Right cardiac atrium (tissue), 5 donors: ENCODE data around the gene OSTF1. TPM values are rescaled to one million over a fixed set of nuclear protein-coding genes. Genes with fewer than 3 reads are reported as not detected.

Experiments
- ATAC-seq, 2 donors: fragments of 200-7000 bp; cut with Tn5 transposase; one replicate each; pipeline versions ENCODE4 v1.8.0 to v1.9.1; 2020; ENCODE audit warnings: moderate library complexity in 2 of 2, mild to moderate bottlenecking in 1 of 2
- DNase-seq, 3 donors: peaks; one replicate each; pipeline ENCODE4 v3.0.0-alpha.2; 2020
- H3K27ac ChIP-seq: one replicate; pipeline ENCODE4 v1.5.1; 2013; ENCODE audit warnings: mild to moderate bottlenecking, low read length, control low read depth, moderate library complexity
- H3K27me3 ChIP-seq: one replicate; pipeline ENCODE4 v1.6.1; 2013; ENCODE audit not compliant: control insufficient read depth, insufficient read depth
- H3K4me1 ChIP-seq: one replicate; pipeline ENCODE4 v1.6.1; 2013; ENCODE audit warnings: low read length; ENCODE audit not compliant: control insufficient read depth, insufficient read depth
- H3K4me3 ChIP-seq: one replicate; pipeline ENCODE4 v1.5.1; 2013; ENCODE audit warnings: low read length, control low read depth
- H3K9me3 ChIP-seq: one replicate; pipeline ENCODE4 v1.6.1; 2013; ENCODE audit warnings: low read length; ENCODE audit not compliant: control insufficient read depth
- whole genome bisulfite sequencing: extraction: QIAGEN DNeasy Blood & Tissue Kit; methylation state at CpG from one replicate; pipeline ENCODE4 v1.1.7; 2013; 5-methylcytosine and 5-hydroxymethylcytosine counted together
- intact Hi-C, 4 donors: fragments of 100-400 bp; cut with DNase I; formaldehyde crosslinking; loops; one replicate each; pipeline versions ENCODE4 v1.11.0 to v1.14.0; 2022 to 2023
- long read RNA-seq, 4 donors: library from polyadenylated mRNA; unstranded; transcript quantifications; one replicate each; pipeline ENCODE4 v2.0.0, GENCODE V29; 2020 to 2021
- polyA plus RNA-seq: library from polyadenylated mRNA; stranded (reverse); fragments of 200-250 nt; gene quantifications from one replicate; pipeline ENCODE4 v1.2.3, GENCODE V29; 2013
- total RNA-seq, 4 donors: library from RNA; stranded (reverse); fragmentation: NEBNext Ultra II Directional; extraction: Animal tissue kit (Norgen Biotek cat#: 25700); gene quantifications; one replicate each; pipeline ENCODE4 v1.2.1, GENCODE V29; 2021
- donor health status: healthy with polysubstance abuse.
- donor health status: DM: no; HTN: yes; CAD: no.
- donor health status: DM: no; HTN: no; CAD: no.
- donor health status: DM: no; HTN: yes; CAD: no; lungs with severe emphysema.
- donor health status: DM: yes; HTN: yes; CAD: no.

The OSTF1 gene
- total RNA-seq (10 to 100 TPM; 26.4 to 35.2 (median 29.7) TPM), polyA plus RNA-seq (33.8 TPM)
- long read RNA-seq, donor 1, transcript OSTF1-201 (10 exons, 1,319 nt), result major isoform, 44 of 51 reads
- long read RNA-seq, donor 1, partial matches to known transcripts, result 2 of 51 reads
- long read RNA-seq, donor 1, other reads (novel, unspliced or antisense), result 5 of 51 reads
- long read RNA-seq, donor 2, transcript OSTF1-201 (10 exons, 1,319 nt), result major isoform, 26 of 32 reads
- long read RNA-seq, donor 2, partial matches to known transcripts, result 1 of 32 reads
- long read RNA-seq, donor 2, other reads (novel, unspliced or antisense), result 5 of 32 reads
- long read RNA-seq, donor 3, transcript OSTF1-201 (10 exons, 1,319 nt), result major isoform, 76 of 102 reads
- long read RNA-seq, donor 3, partial matches to known transcripts, result 5 of 102 reads
- long read RNA-seq, donor 3, other reads (novel, unspliced or antisense), result 21 of 102 reads
- long read RNA-seq, donor 4, transcript OSTF1-201 (10 exons, 1,319 nt), result major isoform, 8 of 11 reads
- long read RNA-seq, donor 4, partial matches to known transcripts, result 0 of 11 reads
- long read RNA-seq, donor 4, other reads (novel, unspliced or antisense), result 3 of 11 reads

DNA sequence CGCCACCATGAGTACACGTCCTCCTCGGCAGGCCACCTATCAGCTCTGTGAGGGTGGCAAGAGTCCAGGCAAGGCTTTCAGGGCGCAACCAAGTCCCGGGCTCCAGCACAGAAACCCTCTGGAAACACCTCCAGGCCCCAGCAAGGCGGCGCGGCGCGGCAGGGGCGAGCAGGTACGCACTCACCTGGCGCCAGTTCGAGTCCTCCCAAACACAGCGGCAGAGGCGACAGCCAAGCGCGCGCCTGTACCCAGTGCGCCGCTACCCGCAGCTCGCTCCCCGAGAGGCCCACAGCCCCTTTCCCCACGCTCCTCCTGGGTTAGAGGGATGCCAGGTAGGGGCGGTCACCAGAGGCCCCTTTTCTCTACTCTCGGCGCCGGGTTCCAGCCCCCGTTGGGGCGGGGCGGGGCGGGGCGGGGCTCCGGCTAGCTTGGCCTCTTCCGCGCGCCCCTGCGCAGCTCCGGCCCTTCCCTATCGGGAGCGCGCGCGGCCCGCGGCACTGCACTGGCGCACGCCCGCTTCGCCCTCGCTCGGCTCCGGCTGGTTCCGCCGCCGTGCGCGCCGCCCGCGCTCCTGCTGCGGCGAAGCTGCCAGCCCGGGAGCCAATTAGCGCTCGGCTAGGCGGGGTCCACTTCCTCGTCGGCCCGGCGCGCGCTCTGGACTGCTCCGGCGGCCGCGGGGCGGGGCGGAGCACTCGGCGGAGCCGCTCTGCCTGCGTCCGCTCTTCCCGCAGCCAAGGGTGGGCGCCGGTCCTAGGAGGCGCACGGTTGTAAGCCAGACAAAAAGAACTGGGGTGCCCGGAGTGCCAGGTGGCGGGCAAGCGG is at the start of gene OSTF1, which contains the start of gene NMRK1:
Gene OSTF1 (plus strand): TSS at position 691 of the 822 bp plus-strand sequence. CDS start 179 bp downstream, outside the sequence.
Gene NMRK1 (minus strand): TSS at position 332 of the 822 bp plus-strand sequence. CDS start 5,040 bp downstream, outside the sequence.
- peak; percentile 96 to 97 for ATAC-seq
- peak within 1 kb of the TSS; percentile 97 for H3K4me3 ChIP-seq
- no peaks in the 10 kb centered on the region for H3K9me3 ChIP-seq
- under 1% methylated on average over 93 of the region's 93 CpGs for WGBS
- intact Hi-C loops, result loop anchor here in 1 of 4 donors (10.0 kb wide), 1 partner anchor 917 kb away; no protein-coding TSS in a partner anchor
- peak within 1 kb of the TSS; percentile 99 for H3K27ac ChIP-seq
- peak; percentile 97 to 99 (median 99) for DNase-seq
- peaks cover 5% of the 10 kb centered on the region for H3K4me1 ChIP-seq
- no peaks in the 10 kb centered on the region for H3K27me3 ChIP-seq

DNA sequence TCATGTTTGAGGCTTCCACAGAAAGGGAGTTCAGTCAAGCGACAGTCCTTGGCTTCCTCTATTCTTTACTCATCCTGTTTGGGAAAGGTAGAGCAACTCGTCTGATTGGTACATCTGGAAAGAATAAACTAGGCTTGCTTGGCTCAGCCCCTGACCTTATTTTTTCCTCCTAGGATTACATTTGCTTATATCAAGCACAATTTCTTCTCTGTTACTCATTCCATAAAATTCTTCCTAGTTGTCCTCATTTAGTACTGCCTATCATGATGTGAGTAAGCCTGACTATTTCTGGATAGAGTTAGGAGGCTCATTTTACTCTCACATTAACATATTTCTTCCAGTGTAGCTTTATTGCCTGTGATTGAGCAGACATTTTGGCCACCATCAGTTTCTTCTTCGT is 49.3 kb upstream of the OSTF1 start:
- ATAC-seq (no peak), DNase-seq (no peak)
- Histone ChIP-seq H3K27ac (no peak overlapping the region), H3K9me3 (no peaks in the 10 kb centered on the region), H3K27me3 (no peaks in the 10 kb centered on the region), H3K4me1 (no peaks in the 10 kb centered on the region), H3K4me3 (no peak overlapping the region)
- intact Hi-C loops, result no loop called here
- WGBS, result 65% methylated on average over 3 of the region's 3 CpGs

GRCh38 chr9:75039801-75040200 is 48.5 kb upstream of the OSTF1 start:
- intact Hi-C loops, result no loop called here
- no peak overlapping the region for H3K27ac ChIP-seq
- H3K9me3 ChIP-seq, result no peaks in the 10 kb centered on the region
- DNase-seq, result no peak
- H3K4me1 ChIP-seq, result no peaks in the 10 kb centered on the region
- no peak overlapping the region for H3K4me3 ChIP-seq
- ATAC-seq, result no peak
- WGBS, result 59% methylated on average over 3 of the region's 3 CpGs
- H3K27me3 ChIP-seq, result no peaks in the 10 kb centered on the region

DNA sequence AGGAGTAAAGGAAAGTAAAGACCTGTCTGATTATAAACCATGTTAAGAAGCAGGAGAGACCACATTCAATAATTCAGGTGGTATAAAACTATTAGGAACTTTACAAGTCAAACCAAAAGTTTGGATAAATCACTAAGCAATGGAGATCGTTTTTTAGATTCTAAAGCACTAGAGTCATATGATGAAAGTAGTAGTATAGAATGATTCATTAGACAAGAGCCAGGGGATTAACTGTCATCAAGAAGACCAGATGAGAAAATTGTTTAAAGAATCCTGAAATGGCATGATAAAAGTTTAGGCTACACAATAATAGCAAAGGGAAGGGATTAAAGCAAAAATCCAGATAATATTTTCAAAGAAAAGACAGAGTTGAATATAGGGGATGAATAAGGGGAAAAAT is 47.3 kb upstream of the OSTF1 start:
- no peak for ATAC-seq
- no peak for DNase-seq
- Histone ChIP-seq H3K27ac (no peak overlapping the region), H3K9me3 (no peaks in the 10 kb centered on the region), H3K4me1 (no peaks in the 10 kb centered on the region), H3K4me3 (no peak overlapping the region), H3K27me3 (no peaks in the 10 kb centered on the region)
- intact Hi-C loops, result no loop called here
- 78% methylated on average over 1 of the region's 1 CpG for whole genome bisulfite sequencing

DNA sequence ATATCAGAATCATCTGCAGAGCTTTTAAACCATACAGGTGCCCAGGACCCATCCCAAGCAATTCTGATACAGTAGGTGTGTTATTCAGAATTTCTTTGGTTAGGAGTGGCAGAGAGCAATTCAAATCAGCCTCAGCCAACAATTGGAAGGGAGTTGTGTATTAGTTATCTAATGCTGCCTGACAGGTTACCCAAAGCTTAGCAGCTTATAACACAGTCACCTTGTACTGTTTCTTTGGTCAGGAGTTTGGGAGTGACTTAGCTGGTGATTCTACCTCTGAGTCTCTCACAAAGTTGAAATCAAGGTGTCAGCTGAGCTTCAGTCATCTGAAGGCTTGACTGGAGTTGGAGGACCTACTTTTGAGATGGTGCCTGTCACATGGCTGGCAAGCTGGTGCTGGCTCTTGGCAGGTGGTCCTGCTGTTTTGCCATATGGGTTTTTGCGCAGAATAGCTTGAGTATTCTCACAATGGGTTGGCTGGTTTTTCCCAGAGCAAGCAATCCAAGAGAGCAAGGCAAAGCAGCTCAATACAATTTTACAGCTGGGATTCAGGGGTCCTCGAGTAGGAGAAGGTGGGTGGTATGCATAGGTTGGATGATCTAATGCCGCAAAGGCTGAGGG is 41.5 kb upstream of the OSTF1 start:
- no peak for DNase-seq
- no peak for ATAC-seq
- WGBS, result 92% methylated on average over 3 of the region's 3 CpGs

GRCh38 chr9:75047506-75047905 is 40.8 kb upstream of the OSTF1 start:
- no peak for ATAC-seq
- no peak for DNase-seq
- Histone ChIP-seq H3K27ac (no peak overlapping the region), H3K9me3 (no peaks in the 10 kb centered on the region), H3K4me1 (no peaks in the 10 kb centered on the region), H3K4me3 (no peak overlapping the region), H3K27me3 (no peaks in the 10 kb centered on the region)
- intact Hi-C loops, result no loop called here
- 49% methylated on average over 2 of the region's 2 CpGs for WGBS

More for the DNA sequence above, 41.5 kb upstream of the OSTF1 start:
- Histone ChIP-seq H3K27me3 (no peaks in the 10 kb centered on the region), H3K9me3 (no peaks in the 10 kb centered on the region), H3K4me3 (no peak overlapping the region), H3K27ac (no peak overlapping the region), H3K4me1 (no peaks in the 10 kb centered on the region)
- intact Hi-C loops, result no loop called here

GRCh38 chr9:75051285-75051684 is 37.0 kb upstream of the OSTF1 start:
- no peak for DNase-seq
- no peaks in the 10 kb centered on the region for H3K27me3 ChIP-seq
- H3K4me1 ChIP-seq, result no peaks in the 10 kb centered on the region
- intact Hi-C loops, result no loop called here
- H3K4me3 ChIP-seq, result no peak overlapping the region
- H3K9me3 ChIP-seq, result no peaks in the 10 kb centered on the region
- no peak overlapping the region for H3K27ac ChIP-seq
- no peak for ATAC-seq

- H3K27ac ChIP-seq, result no peak overlapping the region
- H3K4me3 ChIP-seq, result no peak overlapping the region
- 93% methylated on average over 1 of the region's 1 CpG for WGBS
- no peaks in the 10 kb centered on the region for H3K27me3 ChIP-seq
- H3K9me3 ChIP-seq, result no peaks in the 10 kb centered on the region
- no peak for DNase-seq
- intact Hi-C loops, result no loop called here
- ATAC-seq, result no peak
- H3K4me1 ChIP-seq, result no peaks in the 10 kb centered on the region
Observed at GRCh38 chr9:75053869-75054268, 34.4 kb upstream of the OSTF1 start.

DNA sequence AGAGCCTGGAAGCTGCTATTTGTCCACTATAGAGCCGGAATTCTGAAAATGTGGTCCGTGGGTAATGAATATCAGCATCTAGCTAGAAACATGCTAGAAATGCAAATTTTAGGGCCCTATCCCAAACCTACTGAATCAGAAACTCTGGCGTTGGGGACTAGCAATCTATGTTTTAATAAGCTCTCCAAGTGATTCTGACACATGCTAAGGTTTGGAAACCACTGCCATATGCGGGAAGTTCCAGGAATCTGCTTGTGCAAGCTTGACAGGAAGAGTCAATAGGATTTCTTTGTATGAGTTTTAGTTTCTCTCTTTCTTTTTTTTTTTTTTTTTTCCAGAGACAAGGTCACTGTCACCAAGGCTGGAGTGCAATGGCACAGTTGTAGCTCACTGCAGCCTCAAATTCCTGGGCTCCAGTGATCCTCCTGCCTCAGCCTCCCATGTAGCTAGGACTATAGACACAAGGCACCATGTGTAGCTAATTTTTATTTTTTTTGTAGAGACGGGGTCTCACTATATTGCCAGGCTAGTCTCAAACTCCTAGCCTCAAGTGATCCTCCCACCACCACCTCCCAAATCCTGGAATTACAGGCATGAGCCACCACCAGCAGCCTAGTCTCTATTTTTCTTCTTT is 33.8 kb upstream of the OSTF1 start:
- Histone ChIP-seq H3K4me1 (no peaks in the 10 kb centered on the region), H3K9me3 (no peaks in the 10 kb centered on the region), H3K27me3 (no peaks in the 10 kb centered on the region), H3K27ac (no peak overlapping the region), H3K4me3 (no peak overlapping the region)
- intact Hi-C loops, result no loop called here
- 83% methylated on average over 5 of the region's 5 CpGs for WGBS
- ATAC-seq (no peak), DNase-seq (no peak)

GRCh38 chr9:75061169-75061568 is 27.1 kb upstream of the OSTF1 start:
- WGBS, result 93% methylated on average over 2 of the region's 2 CpGs
- Histone ChIP-seq H3K4me1 (no peaks in the 10 kb centered on the region), H3K27me3 (no peaks in the 10 kb centered on the region), H3K4me3 (no peak overlapping the region), H3K9me3 (no peaks in the 10 kb centered on the region), H3K27ac (no peak overlapping the region)
- no peak for DNase-seq
- intact Hi-C loops, result no loop called here
- no peak for ATAC-seq
